GM23248 (cell line): ENCODE measurements around the gene ITIH2. TPM values are rescaled to one million over a fixed set of nuclear protein-coding genes. Genes with fewer than 3 reads are reported as not detected.

Experiments used
- DNase-seq: peaks from one replicate; pipeline ENCODE4 v3.0.0-alpha.2; 2015
- H2AFZ ChIP-seq: fragments of 200-600 bp; sonication (generic); 2 replicates; pipeline ENCODE4 v1.6.1; 2016; ENCODE audit warnings: antibody characterized with exemption
- H3F3A ChIP-seq: fragments of 200-600 bp; sonication (generic); 2 replicates; pipeline ENCODE4 v1.6.1; 2016; ENCODE audit warnings: mild to moderate bottlenecking, antibody characterized with exemption, mixed run types; ENCODE audit not compliant: insufficient read depth
- H3K27ac ChIP-seq: fragments of 200-600 bp; sonication (generic); 2 replicates; pipeline ENCODE4 v1.5.1; 2016; ENCODE audit warnings: mild to moderate bottlenecking
- H3K27me3 ChIP-seq: fragments of 200-600 bp; sonication (generic); replicated peaks from 2 replicates; pipeline ENCODE4 v1.6.1; 2016; ENCODE audit warnings: mild to moderate bottlenecking; ENCODE audit not compliant: insufficient read depth
- H3K36me3 ChIP-seq: fragments of 200-600 bp; sonication (generic); 2 replicates; pipeline ENCODE4 v1.6.1; 2016; ENCODE audit warnings: low read depth, mild to moderate bottlenecking
- H3K4me1 ChIP-seq: fragments of 200-600 bp; sonication (generic); 2 replicates; pipeline ENCODE4 v1.6.1; 2016; ENCODE audit warnings: mild to moderate bottlenecking; ENCODE audit not compliant: insufficient read depth
- H3K4me2 ChIP-seq: fragments of 200-600 bp; sonication (generic); one replicate; pipeline ENCODE4 v1.6.1; 2016; ENCODE audit warnings: mild to moderate bottlenecking; ENCODE audit not compliant: unreplicated experiment
- H3K4me3 ChIP-seq: fragments of 200-600 bp; sonication (generic); 2 replicates; pipeline ENCODE4 v1.5.1; 2016; ENCODE audit warnings: mild to moderate bottlenecking
- H3K79me2 ChIP-seq: fragments of 200-600 bp; sonication (generic); 2 replicates; pipeline ENCODE4 v1.6.1; 2016; ENCODE audit warnings: mild to moderate bottlenecking; ENCODE audit not compliant: insufficient read depth
- H3K9ac ChIP-seq: fragments of 200-600 bp; sonication (generic); 2 replicates; pipeline ENCODE4 v1.6.1; 2016; ENCODE audit warnings: mild to moderate bottlenecking
- H3K9me2 ChIP-seq: fragments of 200-600 bp; sonication (generic); 2 replicates; pipeline ENCODE4 v1.6.1; 2016; ENCODE audit warnings: mixed run types, mild to moderate bottlenecking, moderate library complexity; ENCODE audit not compliant: insufficient read depth
- H3K9me3 ChIP-seq: fragments of 200-600 bp; sonication (generic); one replicate; pipeline ENCODE4 v1.6.1; 2017; ENCODE audit warnings: low read depth
- H4K20me1 ChIP-seq: fragments of 200-600 bp; sonication (generic); 2 replicates; pipeline ENCODE4 v1.6.0; 2016; ENCODE audit not compliant: insufficient read depth
- EZH2 ChIP-seq: fragments of 200-600 bp; sonication (generic); IDR thresholded peaks from 2 replicates; pipeline ENCODE4 v1.6.1; 2018; ENCODE audit warnings: antibody characterized with exemption, mild to moderate bottlenecking; ENCODE audit not compliant: insufficient read depth, poor library complexity, severe bottlenecking
- EZH2phosphoT487 ChIP-seq: fragments of 200-600 bp; sonication (generic); IDR thresholded peaks from 2 replicates; pipeline ENCODE4 v1.6.1; 2018; ENCODE audit warnings: antibody characterized with exemption, moderate library complexity, mild to moderate bottlenecking, low read depth; ENCODE audit not compliant: insufficient read depth
- WGBS, 2 experiments: methylation state at CpG; one replicate each; pipeline ENCODE4 v1.1.6; 2015 to 2017; ENCODE audit warnings: low lambda C conversion rate in 2 of 2, low coverage in 1 of 2; ENCODE audit errors: missing lambda C conversion rate in 2 of 2; 5-methylcytosine and 5-hydroxymethylcytosine counted together
- in situ Hi-C: fragments of 300-500 bp; cut with MboI; formaldehyde crosslinking; loops from 2 replicates; pipeline ENCODE4 v1.15.0; 2020
- polyA plus RNA-seq: library from polyadenylated mRNA; unstranded; fragments of >200 nt; fragmentation: Nextera tagmentation; extraction: Ambion mirVana; gene quantifications from 2 replicates; pipeline ENCODE4 v1.2.1, GENCODE V29; 2016
- total RNA-seq: library from RNA; depleted of rRNA; stranded (reverse); fragments of >200 nt; shearing (Covaris generic); gene quantifications from 2 replicates; pipeline ENCODE4 v1.2.3, GENCODE V29; 2014

Gene ITIH2
- total and polyA plus RNA-seq, 2 experiments from 2014 or later, result not detected

DNA sequence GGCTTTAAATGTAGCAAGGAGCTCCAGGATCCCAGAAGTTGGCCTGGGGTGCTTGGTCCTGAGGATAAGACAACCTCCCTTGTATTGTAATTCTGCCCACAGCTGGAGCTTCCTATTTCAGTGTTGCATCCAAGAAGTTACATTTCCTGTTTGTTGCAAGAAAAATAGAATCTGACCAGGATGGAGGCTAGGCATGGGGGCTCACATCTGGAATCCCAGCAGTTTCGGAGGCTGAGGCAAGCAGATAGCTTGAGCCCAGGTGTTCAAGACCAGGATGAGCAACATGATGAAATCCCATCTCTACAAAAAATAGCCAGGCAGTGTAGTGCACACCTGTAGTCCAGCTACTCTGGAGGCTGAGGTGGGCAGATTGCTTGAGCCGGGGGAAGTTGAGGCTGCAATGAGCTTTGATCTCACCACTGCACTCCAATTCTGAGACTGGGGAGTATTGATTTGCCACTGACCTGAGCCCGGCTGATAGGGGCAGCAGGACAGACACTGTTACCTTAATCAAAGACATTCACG, 766 bp upstream of the ITIH2 start:
- no peak overlapping the region for H3K4me3 ChIP-seq
- no peaks in the 10 kb centered on the region for H4K20me1 ChIP-seq
- no peaks in the 10 kb centered on the region for H3K9me2 ChIP-seq
- DNase-seq, result no peak
- no peak overlapping the region for H3K4me2 ChIP-seq
- no peaks in the 10 kb centered on the region for H3K36me3 ChIP-seq
- 11 to 20% methylated on average over 4 of the region's 4 CpGs for WGBS, 2 experiments
- H3K79me2 ChIP-seq, result no peaks in the 10 kb centered on the region
- H3K4me1 ChIP-seq, result no peaks in the 10 kb centered on the region
- no peak overlapping the region for H3K27ac ChIP-seq
- H2AFZ ChIP-seq, result no peak overlapping the region
- no peaks in the 10 kb centered on the region for H3K9me3 ChIP-seq
- H3K27me3 ChIP-seq, result peaks cover 11% of the 10 kb centered on the region
- no peak overlapping the region for H3K9ac ChIP-seq
- TF ChIP-seq EZH2phosphoT487 (no peak), EZH2 (no peak)
- in situ Hi-C loops, result no loop called here
- no peaks in the 10 kb centered on the region for H3F3A ChIP-seq

DNA sequence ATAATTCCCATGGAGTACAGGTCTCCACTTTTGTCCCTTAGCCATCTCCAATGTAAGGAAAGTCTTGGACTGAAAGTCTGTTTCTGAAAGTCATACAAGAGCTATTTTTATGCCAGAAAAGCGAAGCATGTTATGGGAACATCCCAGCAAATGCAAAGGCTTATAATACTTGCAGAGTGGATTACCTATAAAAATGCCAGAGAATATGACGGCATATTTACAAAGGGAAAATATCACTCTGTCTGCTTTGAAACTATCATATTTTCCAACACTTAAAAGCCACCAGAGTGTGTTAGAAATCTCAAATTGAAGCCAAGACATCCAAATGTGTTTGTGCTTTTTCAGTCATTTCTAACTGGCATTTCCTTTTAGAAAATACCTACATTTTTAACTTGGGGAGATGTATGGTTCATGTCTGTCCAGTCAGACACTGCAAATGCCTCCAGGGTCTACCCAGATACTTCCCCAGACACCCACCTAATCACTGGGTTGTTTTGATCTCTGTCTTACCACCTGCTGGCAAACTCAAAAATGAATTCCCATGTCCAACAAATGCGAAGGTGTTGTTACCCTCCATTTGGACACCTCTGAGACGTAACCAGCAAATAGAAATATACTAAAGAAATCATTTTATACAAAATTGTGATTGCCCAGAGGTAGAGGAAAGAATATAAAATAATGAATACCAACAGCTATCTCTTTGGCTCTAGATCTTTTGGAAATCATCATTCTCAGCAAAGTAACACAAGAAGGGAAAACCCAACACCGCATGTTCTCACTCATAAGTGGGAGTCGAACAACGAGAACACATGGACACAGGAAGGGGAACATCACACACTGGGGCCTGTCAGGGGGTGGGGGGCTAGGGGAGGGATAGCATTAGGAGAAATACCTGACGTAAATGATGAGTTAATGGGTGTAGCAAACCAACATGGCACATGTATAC, 1.2 kb downstream of the ITIH2 start:
- 29 to 31% methylated on average over 8 of the region's 8 CpGs for WGBS, 2 experiments
- no peaks in the 10 kb centered on the region for H3K79me2 ChIP-seq
- DNase-seq, result no peak
- H3K9me3 ChIP-seq, result no peaks in the 10 kb centered on the region
- H2AFZ ChIP-seq, result no peak overlapping the region
- no peak overlapping the region for H3K4me2 ChIP-seq
- in situ Hi-C loops, result no loop called here
- H3F3A ChIP-seq, result no peaks in the 10 kb centered on the region
- no peak overlapping the region for H3K9ac ChIP-seq
- H3K4me1 ChIP-seq, result no peaks in the 10 kb centered on the region
- H3K27ac ChIP-seq, result no peak overlapping the region
- TF ChIP-seq EZH2phosphoT487 (no peak), EZH2 (no peak)
- no peak overlapping the region for H3K4me3 ChIP-seq
- H3K36me3 ChIP-seq, result no peaks in the 10 kb centered on the region
- H3K9me2 ChIP-seq, result no peaks in the 10 kb centered on the region
- no peaks in the 10 kb centered on the region for H4K20me1 ChIP-seq
- H3K27me3 ChIP-seq, result peaks cover 11% of the 10 kb centered on the region

DNA sequence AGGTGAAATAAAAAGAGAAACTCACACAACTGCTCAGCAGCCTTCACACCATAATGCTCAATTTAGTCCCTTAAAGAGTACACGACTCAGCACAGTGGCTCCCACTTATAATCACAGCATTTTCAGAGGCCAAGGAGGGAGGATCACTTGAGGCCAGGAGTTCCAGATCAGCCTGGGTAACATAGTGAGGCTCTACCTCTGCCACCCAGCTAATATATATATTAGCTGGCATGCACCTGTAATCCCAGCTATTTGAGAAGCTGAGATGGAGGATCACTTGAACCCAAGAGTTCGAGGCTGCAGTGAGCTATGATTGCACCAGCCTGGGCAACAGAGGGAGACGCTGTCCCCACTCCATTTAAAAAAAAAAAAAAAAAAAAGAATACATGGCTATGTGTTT, 2.2 kb downstream of the ITIH2 start:
- Histone ChIP-seq H3K36me3 (no peaks in the 10 kb centered on the region), H3K9me2 (no peaks in the 10 kb centered on the region), H3K4me1 (no peaks in the 10 kb centered on the region), H3K27me3 (peaks cover 11% of the 10 kb centered on the region), H3K79me2 (no peaks in the 10 kb centered on the region), H3K9ac (no peak overlapping the region), H4K20me1 (no peaks in the 10 kb centered on the region), H3K4me2 (no peak overlapping the region), H3K9me3 (no peaks in the 10 kb centered on the region), H3F3A (no peaks in the 10 kb centered on the region), H2AFZ (no peak overlapping the region), H3K4me3 (no peak overlapping the region), H3K27ac (no peak overlapping the region)
- TF ChIP-seq EZH2phosphoT487, result no peak
- no peak for DNase-seq
- in situ Hi-C loops, result no loop called here
- WGBS, 2 experiments, result 34 to 38% methylated on average over 3 of the region's 3 CpGs

DNA sequence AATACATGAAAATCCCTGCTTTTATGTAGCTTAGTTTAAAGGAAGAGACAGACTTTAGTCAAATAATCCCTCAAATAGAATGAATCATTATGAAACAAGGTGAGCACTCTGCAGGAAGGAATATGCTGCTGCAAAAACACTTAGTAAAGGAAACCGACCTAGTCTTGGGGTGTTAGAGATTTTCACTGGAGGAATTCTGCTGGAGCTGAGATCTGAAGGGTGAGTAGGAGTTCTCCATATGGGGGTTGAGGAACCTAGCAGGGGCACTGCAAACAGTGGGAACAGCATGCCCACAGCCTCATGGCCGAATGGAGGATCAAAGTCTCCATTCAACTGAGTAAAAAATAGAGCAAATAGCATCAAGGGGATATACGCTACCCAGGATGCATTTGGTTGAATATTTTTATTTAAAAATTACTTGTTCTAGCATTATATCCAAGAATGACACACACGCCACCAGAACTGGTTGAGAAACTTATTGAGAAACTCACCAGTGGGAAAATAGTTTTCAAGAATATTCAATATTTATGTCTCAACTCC, 3.5 kb downstream of the ITIH2 start:
- Histone ChIP-seq H3K27ac (no peak overlapping the region), H2AFZ (no peak overlapping the region), H3K27me3 (peaks cover 11% of the 10 kb centered on the region), H3K9ac (no peak overlapping the region), H3K4me1 (no peaks in the 10 kb centered on the region), H3K4me2 (no peak overlapping the region), H4K20me1 (no peaks in the 10 kb centered on the region), H3K79me2 (no peaks in the 10 kb centered on the region), H3K9me3 (no peaks in the 10 kb centered on the region), H3K36me3 (no peaks in the 10 kb centered on the region), H3K9me2 (no peaks in the 10 kb centered on the region), H3K4me3 (no peak overlapping the region), H3F3A (no peaks in the 10 kb centered on the region)
- no peak for DNase-seq
- TF ChIP-seq EZH2, result no peak
- no peak for TF ChIP-seq EZH2phosphoT487
- WGBS, 2 experiments, result 21 to 37% methylated on average over 4 of the region's 4 CpGs
- in situ Hi-C loops, result no loop called here
